ENCODE data around the gene PAPOLG. TPM values are rescaled to one million over a fixed set of nuclear protein-coding genes. Genes with fewer than 3 reads are reported as not detected.

The PAPOLG gene
- 52.4 TPM for total RNA-seq

DNA sequence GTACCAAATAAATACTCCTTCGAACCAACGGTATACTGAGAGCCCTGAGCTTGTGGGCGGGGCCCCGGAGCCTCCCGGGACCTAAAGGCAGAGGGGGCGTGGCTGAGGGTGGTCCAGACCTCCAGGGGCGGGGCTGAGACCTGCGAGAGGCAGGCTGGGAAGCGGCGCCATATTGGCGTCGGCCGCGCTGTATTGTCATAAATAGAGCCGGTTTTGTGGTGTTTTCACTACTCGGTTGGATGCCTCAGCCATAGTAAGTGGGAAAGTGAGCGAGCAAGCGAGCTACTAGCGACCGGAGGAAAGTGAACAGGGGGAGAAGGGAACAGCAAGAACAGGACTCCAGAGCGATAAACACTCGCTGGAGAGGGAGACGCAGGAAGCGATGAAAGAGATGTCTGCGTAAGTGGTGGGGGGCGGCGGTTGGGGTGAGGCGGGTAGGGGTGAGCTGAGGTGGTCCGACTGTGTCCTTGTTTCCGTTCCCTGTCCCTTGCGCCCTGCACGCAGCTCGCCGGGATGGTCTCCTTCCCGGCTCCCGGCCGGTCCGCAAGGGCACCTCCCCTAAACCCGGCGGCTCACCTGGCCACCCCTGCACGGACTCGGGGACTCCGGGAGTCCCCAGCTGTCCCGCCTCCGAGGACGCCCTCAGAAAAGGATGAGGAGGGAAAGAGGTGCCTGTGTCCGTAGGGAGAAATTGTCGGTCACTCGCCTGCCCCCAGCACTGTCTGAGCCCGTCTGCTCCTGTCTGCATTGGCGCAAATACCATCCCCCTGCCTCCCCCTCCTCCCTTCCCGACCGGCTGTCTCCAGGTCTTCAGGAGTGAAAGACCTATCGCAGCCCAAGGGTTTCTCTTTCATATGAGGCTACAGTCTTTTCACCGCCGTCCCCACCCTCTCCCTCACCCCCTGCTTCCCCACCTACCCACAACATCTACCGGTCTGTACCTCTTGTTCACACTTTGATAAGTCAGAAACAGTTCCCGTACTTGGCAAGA, at the start of gene PAPOLG:
Gene PAPOLG, plus strand, starts transcription at position 172 of the 991 bp plus-strand sequence. Its CDS starts 211 bp downstream, at position 383.

Other genes with a start within 250 kb of the PAPOLG start
- gene BCL11A, start 202.6 kb upstream of the PAPOLG start, total RNA-seq: 29.0 TPM
- gene REL, start 125.3 kb downstream of the PAPOLG start, total RNA-seq: 24.2 TPM